GM18499 (cell line): Measurements from ENCODE around the gene USP8.

Experiments used
- ATAC-seq: cut with Tn5 transposase; IDR thresholded peaks from one replicate; pipeline ENCODE4 v1.9.1; 2021; ENCODE audit warnings: moderate number of reproducible peaks; ENCODE audit not compliant: insufficient read depth, unreplicated experiment

Gene USP8

DNA sequence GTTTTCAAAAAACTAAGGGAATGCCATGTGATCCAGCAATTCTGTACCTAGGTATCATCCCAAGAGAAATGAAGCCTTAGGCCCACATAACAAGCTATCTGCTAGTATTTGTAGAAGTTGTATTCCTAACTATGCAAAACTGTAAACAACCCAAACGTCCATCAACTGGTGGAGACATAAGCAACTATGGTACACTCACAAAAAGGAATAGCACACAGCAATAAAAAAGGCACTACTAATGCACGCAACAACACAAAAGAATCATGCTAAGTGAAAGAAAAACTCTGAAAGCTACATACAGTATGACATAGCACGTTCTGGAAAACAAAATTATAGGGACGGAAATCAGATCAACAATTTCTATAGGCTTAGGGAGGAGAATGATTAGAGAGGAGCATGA lies 107.0 kb downstream of the USP8 start:
- ATAC-seq = no peak

DNA sequence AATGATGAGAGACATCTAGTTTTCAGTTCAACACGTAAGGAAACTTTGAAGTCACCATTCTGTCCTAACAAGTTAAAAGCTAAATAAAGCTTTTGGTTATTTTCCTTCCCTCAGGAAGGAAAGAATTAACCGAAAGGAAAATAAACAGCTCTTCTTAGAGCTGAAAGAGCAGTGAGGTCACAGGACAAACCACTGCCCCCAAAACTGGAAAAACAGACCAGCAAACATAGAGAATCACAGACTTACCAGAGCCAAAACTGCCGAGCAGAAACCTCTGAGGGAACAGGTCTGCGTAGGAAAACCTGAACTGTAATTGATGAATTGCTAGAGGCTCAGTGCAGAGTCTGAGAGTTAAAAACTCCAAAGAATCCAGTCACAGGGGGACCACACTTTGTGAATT lies 107.6 kb downstream of the USP8 start:
- no peak for ATAC-seq

DNA sequence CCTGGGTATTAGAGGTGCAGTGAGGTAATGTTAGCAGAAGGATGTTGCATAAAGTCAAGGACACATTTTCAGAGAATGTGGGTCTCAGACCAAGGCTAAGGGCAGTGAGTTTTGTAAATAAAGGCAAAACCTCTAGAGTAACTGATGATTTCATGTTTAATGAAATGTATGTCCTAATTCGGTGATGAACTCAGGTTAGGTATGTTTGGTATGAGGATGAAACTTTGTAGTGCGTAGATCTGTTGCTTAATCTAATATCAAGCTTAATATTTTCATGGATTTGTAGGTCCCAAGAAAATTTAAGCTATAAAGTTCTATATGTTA lies 118.6 kb downstream of the USP8 start:
- ATAC-seq = no peak

DNA sequence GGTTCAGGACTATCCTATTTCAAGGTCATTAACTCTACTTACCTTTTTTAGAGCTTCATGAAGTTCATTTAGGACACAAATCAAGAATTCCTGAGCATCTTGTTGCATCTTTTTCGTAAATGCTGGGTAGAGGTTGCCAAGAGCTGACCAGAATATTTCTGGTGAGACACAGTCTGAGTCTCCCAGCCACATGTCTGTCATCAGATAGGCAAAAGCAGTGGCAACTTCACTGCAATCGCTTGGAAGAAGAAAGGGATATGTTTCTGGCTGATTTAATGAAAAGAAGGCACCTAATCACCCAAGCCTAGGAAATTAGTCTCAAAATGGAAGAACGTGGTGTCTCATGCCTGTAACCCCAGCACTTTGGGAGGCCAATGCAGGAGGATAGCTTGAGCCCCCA lies 119.4 kb downstream of the USP8 start:
- no peak for ATAC-seq

DNA sequence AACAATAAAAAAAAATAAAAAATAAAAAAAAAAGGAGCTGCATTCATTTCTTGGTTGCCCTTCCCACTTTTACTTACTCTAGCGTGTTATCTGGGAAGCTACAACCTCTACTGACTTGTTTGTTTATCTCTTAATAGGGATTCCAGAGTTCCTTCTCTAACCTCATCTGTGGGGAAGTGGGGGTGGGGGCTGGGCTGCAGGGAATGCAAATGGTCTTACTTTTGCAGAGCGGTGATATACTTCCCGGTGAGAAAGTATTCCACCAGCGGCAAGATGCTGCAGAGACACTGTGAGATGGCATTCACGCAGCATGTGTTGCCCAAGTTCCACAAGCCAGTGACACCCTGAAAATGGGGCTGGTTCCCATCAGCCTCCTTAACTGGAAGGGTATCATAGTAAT lies 120.2 kb downstream of the USP8 start:
- no peak for ATAC-seq

DNA sequence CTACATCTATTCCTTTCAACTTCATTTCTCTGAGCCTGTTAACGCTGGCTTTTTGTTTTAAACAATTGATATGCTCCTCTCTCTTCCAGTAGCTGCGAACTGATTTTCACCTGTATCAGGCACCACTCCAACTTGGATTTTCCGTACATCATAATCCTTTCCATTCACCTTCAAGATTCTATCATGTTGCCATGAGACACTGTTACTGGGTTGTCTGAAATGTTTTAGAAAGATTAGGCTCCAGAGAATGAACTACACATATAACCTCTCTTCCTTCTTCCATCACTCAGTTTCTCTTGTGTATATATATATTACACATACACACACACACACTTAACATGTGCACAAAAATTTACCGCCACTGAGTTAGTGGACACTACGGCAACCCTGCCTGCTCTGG lies 122.4 kb downstream of the USP8 start, which contains the start of gene USP50:
Gene USP50, minus strand, starts transcription at position 101 of the 400 bp plus-strand sequence. CDS start 141 bp downstream, outside the sequence.
- ATAC-seq = no peak

DNA sequence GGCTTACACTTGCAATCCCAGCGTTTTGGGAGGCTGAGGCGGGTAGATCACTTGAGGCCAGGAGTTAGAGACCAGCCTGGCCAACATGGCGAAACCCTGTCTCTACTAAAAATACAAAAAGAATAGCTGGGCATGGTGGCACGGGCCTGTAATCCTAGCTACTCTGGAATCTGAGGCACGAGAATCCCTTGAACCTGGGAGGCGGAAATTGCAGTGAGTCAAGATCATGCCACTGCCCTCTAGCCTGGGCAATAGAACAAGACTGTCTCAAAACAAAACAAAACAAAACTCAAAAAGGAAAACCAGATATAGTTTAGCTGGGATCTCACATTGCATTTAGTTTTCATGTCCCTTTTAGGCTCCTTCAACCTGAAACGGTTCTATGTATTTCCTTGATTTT lies 125.1 kb downstream of the USP8 start:
- no peak for ATAC-seq

DNA sequence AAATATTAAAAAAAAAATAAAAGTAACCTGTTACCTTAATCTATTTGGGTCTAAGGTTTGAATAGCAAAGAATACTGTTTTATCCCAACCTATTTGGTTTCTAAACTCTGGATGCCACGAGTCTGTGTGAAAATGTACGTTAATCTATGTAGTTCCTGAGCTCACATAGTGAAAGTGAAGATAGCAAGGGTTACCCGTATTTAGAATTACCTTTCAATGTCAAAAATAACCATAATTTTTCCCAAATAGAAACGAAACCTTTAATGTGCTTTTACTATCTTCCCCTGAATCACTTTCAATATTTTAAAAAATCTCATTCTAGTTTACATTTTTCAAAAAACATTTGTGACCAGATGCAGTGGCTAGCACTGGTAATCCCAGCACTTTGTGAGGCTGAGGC lies 128.0 kb downstream of the USP8 start:
- ATAC-seq = no peak

DNA sequence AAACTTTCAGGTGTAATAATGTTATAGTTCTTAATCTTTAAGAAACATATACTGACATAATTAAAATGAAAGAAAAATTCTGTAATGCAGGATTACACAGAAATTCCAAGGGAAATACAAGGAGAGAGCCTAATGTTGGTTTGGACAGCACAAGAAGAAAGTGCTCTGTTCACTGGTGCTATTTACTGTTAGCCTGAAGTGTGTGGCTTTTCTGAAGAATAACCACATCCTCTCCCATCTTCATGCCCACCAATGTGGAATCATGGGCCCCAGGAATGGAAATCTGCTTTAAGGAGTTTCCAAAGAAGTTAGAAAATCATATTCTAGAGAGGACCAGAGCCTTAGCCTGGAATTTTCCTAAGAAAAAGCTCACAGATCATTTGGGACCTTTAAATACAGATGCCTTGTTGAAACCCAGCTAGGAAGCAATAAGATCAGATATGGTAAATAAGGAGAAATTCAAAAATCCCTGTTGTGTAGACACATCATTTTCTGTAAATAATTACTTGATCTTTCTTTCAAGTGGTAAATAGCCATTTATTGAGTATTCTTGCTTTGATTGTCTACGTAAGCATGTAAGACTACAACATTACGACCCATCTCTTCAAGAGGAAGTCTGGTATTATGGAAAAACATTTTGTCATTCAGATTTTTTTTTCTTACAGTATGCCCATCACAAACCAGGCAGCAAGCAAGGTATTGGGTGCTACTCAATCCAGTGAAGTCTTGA lies 132.6 kb downstream of the USP8 start:
- ATAC-seq = no peak

DNA sequence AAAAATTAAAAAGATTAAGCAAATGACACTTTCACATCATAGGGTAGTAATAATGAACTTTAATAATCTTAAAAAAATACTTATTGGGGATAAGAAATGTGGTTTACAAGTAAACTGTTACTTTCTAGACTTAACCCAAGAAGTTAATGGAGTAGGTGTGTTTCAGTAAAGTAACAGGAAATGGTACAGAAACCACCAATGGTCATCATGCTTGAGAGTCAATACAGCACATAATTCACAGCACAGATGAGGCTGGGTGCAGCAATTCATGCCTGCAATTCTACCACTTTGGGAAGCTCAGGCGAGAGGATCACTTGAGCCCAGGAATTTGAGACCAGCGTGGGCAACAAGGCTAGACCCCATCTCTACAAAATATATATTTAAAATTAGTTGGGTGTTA lies 133.8 kb downstream of the USP8 start:
- ATAC-seq = no peak

DNA sequence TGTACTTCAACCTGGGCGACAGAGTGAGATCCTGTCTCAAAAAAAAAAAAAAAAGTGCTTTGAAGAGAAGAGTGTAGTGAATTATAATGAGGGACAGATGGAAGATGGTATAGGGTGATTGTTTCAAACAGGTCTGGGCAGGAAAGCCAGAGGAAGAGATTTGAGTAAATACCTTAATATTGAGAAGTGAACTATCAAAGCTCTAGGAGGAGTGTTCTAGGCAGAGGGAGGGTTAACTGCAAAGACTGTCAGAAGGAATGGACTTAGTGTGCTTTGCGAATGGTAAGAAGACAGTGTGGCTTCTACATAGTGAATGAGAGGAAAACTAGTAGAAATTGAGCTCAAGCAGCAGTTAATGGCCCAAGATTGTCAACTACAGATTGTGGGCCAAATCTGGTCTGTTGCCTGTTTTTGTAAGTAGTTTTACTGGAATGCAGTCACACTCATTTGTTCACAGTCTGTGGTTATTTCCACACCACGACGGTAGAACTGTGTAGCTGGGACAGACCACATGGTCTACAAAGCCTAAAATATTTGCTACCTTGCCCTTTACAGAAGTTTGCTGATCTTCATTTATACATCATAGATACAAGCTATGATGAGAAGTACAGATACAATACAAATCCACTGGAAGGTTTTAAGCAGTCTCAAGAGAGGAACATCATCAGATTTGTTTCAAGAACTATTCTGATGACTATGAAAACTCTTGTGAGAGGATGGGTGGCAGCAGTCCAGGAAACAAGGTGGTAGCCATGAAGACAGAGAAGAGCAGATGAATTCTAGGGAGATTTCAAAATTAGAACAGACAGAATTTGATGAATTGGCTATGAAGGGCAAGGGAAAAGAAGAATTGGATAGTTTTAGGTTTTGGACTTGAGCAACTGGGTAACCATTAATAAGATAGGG lies 138.8 kb downstream of the USP8 start:
- no peak for ATAC-seq

DNA sequence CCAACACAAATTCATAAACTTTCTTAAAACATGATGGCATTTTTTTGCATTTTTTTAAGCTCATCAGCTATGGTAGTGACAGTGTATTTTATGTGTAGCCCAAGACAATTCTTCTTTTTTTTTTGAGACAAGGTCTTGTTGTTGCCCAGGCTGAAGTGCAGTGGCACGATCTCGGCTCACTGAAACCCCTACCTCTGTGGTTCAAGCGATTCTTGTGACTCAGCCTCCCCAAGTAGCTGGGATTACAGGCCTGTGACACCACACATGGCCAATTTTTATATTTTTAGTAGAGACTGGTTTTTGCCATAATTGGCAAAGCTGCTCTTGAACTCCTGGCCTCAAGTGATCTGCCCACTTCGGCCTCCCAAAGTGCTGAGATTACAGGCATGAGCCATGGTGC lies 139.6 kb downstream of the USP8 start:
- no peak for ATAC-seq
